Osteoblast (primary cell): ENCODE data around the gene RNF227. TPM values are rescaled to one million over a fixed set of nuclear protein-coding genes. Genes with fewer than 3 reads are reported as not detected.

ENCODE experiments used
- DNase-seq: peaks from one replicate; pipeline ENCODE4 v3.0.0; 2011; ENCODE audit warnings: low spot score, mixed read lengths; ENCODE audit not compliant: insufficient read length; ENCODE audit errors: missing footprints
- H2AFZ ChIP-seq: 2 replicates; pipeline ENCODE4 v1.6.0; 2011; ENCODE audit warnings: mild to moderate bottlenecking, low read length
- H3K27ac ChIP-seq: 2 replicates; pipeline ENCODE4 v1.5.1; 2011; ENCODE audit warnings: mild to moderate bottlenecking, low read depth, low read length, moderate library complexity
- H3K27me3 ChIP-seq: 2 replicates; pipeline ENCODE4 v1.6.0; 2012; ENCODE audit warnings: mild to moderate bottlenecking, control low read depth, inconsistent platforms, low read length, moderate library complexity; ENCODE audit not compliant: insufficient read depth
- H3K36me3 ChIP-seq: 2 replicates; pipeline ENCODE4 v1.5.1; 2011; ENCODE audit warnings: mild to moderate bottlenecking, low read length, control low read depth, moderate library complexity; ENCODE audit not compliant: insufficient read depth
- H3K4me1 ChIP-seq: 2 replicates; pipeline ENCODE4 v1.5.1; 2011; ENCODE audit warnings: mild to moderate bottlenecking, low read length, control low read depth, moderate library complexity; ENCODE audit not compliant: insufficient read depth
- H3K4me2 ChIP-seq: 2 replicates; pipeline ENCODE4 v1.6.0; 2011; ENCODE audit warnings: mild to moderate bottlenecking, low read length; ENCODE audit not compliant: insufficient read depth
- H3K4me3 ChIP-seq: fragments of 200-600 bp; sonication (generic); 3 replicates; pipeline ENCODE4 v1.5.1; 2012; ENCODE audit warnings: mild to moderate bottlenecking, low read length, inconsistent platforms; ENCODE audit not compliant: insufficient read depth
- H3K79me2 ChIP-seq: 2 replicates; pipeline ENCODE4 v1.6.0; 2012; ENCODE audit warnings: mild to moderate bottlenecking, low read length, control low read depth, inconsistent platforms; ENCODE audit not compliant: insufficient read depth
- H3K9me3 ChIP-seq: 2 replicates; pipeline ENCODE4 v1.5.1; 2011; ENCODE audit warnings: low read depth, low read length, control low read depth
- H4K20me1 ChIP-seq: 2 replicates; pipeline ENCODE4 v1.6.0; 2012; ENCODE audit warnings: mild to moderate bottlenecking, low read length, control low read depth; ENCODE audit not compliant: insufficient read depth
- total RNA-seq: library from RNA; depleted of rRNA; stranded (reverse); fragments of >200 nt; gene quantifications from 2 replicates; pipeline ENCODE4 v1.2.3, GENCODE V29; 2012
- TF ChIP-seq, protein P1 (sequence below): IDR thresholded peaks from 2 replicates; pipeline ENCODE4 v1.5.1; 2011; ENCODE audit warnings: mild to moderate bottlenecking, low read depth, low read length, moderate library complexity; ENCODE audit errors: extremely low read depth

Gene RNF227
- total RNA-seq, 1 donor = 3.6 TPM

DNA sequence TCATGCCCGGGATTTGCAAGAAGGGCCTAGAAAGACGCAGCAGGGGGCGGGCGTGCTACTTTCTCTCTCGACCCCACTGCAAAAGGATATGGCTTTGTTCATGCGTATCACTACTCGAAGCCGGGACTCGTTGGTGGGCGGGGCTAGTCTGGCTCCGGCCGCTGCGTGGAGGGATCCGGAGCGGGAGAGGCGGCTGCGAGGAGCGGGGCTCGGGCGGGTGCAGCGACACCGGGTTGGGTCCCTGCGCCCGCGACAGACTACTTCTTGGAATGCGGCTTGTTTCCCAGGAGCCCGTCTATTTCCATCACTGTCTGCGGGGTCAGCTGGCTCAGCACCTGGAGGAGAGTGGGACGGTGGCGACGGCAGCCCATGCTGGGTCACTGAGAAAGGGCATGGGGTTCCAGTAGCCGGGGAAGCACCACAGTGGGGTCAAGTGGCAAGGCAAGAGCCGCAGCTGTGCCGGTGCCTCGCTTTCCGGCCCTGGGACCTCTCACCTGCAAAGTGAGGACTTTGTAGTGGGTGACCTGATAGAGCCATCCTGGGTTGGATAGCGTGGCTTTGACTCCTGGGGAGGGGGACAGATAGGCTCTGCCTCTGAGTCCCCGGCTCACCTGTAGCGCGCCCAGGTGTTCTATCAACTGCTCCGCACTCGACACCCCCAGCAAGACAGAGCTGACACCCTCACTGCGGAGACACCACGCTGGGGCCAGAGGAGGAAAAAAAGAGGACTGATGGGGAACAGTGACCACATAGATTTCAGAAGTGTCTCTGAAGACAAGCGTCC lies 6.9 kb upstream of the RNF227 start:
- H3K4me1 ChIP-seq = peaks cover 12% of the 10 kb centered on the region
- peak overlapping the region; percentile 97 for H2AFZ ChIP-seq
- no peaks in the 10 kb centered on the region for H3K79me2 ChIP-seq

DNA sequence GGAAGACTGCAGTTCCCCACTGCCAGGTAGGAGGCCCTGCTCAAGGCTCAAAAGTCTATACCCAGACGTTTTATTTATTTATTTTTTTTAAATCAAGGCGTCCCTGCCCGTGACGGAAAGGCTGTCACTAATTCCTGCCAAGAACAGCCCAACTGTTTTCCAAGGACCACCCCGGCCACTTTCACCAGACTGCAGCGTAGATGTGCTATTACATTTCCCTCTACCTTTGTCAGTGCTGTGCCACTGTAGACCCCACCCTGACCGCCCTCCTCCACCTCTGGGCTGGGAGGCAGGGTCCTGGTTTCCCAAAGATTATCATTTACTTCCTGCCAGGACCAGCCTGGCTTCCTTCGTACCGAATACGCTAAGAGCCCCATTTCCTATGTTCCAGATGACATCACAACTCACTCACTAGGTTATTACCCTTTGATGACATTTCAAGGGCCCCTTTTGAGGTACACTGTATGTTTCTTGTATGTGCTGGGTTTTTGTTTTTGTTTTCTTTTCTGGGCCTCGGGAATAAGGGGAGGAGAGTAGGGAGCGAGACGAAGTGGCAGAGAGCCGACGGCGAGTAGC lies 6.3 kb upstream of the RNF227 start:
- H2AFZ ChIP-seq = peak overlapping the region; percentile 97
- H4K20me1 ChIP-seq = no peaks in the 10 kb centered on the region
- peak overlapping the region; percentile 72 for H3K4me3 ChIP-seq
- H3K9me3 ChIP-seq = no peaks in the 10 kb centered on the region
- no peaks in the 10 kb centered on the region for H3K36me3 ChIP-seq
- TF ChIP-seq, protein P1, sequence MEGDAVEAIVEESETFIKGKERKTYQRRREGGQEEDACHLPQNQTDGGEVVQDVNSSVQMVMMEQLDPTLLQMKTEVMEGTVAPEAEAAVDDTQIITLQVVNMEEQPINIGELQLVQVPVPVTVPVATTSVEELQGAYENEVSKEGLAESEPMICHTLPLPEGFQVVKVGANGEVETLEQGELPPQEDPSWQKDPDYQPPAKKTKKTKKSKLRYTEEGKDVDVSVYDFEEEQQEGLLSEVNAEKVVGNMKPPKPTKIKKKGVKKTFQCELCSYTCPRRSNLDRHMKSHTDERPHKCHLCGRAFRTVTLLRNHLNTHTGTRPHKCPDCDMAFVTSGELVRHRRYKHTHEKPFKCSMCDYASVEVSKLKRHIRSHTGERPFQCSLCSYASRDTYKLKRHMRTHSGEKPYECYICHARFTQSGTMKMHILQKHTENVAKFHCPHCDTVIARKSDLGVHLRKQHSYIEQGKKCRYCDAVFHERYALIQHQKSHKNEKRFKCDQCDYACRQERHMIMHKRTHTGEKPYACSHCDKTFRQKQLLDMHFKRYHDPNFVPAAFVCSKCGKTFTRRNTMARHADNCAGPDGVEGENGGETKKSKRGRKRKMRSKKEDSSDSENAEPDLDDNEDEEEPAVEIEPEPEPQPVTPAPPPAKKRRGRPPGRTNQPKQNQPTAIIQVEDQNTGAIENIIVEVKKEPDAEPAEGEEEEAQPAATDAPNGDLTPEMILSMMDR = no peak
- no peaks in the 10 kb centered on the region for H3K27me3 ChIP-seq
- peak overlapping the region; percentile 86 for H3K4me2 ChIP-seq
- peaks cover 12% of the 10 kb centered on the region for H3K4me1 ChIP-seq
- H3K79me2 ChIP-seq = no peaks in the 10 kb centered on the region
- DNase-seq = no peak
- H3K27ac ChIP-seq = no peak overlapping the region

More for the DNA sequence above, 6.9 kb upstream of the RNF227 start:
- Histone ChIP-seq H3K36me3 (no peaks in the 10 kb centered on the region), H3K4me3 (peak overlapping the region; percentile 72), H3K27ac (no peak overlapping the region), H3K9me3 (no peaks in the 10 kb centered on the region), H4K20me1 (no peaks in the 10 kb centered on the region), H3K4me2 (peak overlapping the region; percentile 86), H3K27me3 (no peaks in the 10 kb centered on the region)
- TF ChIP-seq, protein P1 = no peak
- DNase-seq = peak; percentile 96

DNA sequence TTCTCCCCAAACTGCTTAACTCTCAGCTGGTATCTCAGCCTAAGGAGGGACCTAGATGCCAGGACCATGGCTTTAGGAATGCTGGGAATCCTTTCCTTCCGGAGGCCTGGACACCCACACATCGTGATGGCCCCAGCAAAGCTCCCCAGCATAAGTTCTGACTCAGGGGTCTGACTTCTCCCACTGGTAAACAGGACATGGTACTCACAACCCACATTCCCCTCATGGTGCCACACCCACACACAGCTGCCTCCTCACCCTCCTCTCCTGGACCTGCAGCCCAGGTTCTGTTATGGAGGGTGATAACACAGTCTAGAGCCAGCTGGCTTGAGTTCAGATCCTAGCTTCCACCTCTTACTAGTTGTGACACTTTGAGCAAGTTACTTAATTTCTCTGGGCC lies 719 bp upstream of the RNF227 start:
- Histone ChIP-seq H4K20me1 (no peaks in the 10 kb centered on the region), H3K4me3 (peak overlapping the region; percentile 79), H3K4me1 (peaks cover 24% of the 10 kb centered on the region), H2AFZ (peak overlapping the region; percentile 49), H3K4me2 (peak overlapping the region; percentile 88), H3K27ac (peak overlapping the region; percentile 76), H3K36me3 (peaks cover 18% of the 10 kb centered on the region), H3K9me3 (no peaks in the 10 kb centered on the region), H3K79me2 (no peaks in the 10 kb centered on the region), H3K27me3 (no peaks in the 10 kb centered on the region)
- DNase-seq = peak; percentile 95
- TF ChIP-seq, protein P1 = no peak

DNA sequence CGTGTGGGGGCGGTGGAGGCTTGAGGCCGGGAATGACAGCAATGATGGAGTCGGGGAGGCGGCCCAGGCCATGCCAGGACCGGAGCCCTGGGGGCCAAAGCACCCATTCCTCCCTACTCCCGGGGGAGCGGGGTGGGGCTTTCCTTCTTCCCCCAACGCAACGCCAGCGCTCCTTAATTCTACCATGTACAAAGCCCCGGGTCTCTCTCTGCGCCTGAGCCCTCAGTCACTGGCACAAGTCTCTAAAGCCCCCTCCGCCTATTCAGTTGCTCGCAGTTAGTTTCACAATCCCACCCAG lies 245 bp upstream of the RNF227 start:
- no peaks in the 10 kb centered on the region for H3K9me3 ChIP-seq
- peak overlapping the region; percentile 79 for H3K4me3 ChIP-seq
- peaks cover 24% of the 10 kb centered on the region for H3K4me1 ChIP-seq
- peaks cover 23% of the 10 kb centered on the region for H3K36me3 ChIP-seq
- H3K4me2 ChIP-seq = peak overlapping the region; percentile 88
- no peaks in the 10 kb centered on the region for H4K20me1 ChIP-seq
- TF ChIP-seq, protein P1 = no peak
- H2AFZ ChIP-seq = peak overlapping the region; percentile 49
- peak overlapping the region; percentile 76 for H3K27ac ChIP-seq
- H3K27me3 ChIP-seq = no peaks in the 10 kb centered on the region
- no peaks in the 10 kb centered on the region for H3K79me2 ChIP-seq
- DNase-seq = no peak
